HG02938 (cell line): ENCODE results near the gene THSD4.

ENCODE experiments used
- ATAC-seq: cut with Tn5 transposase; IDR thresholded peaks from one replicate; pipeline ENCODE4 v1.9.1; 2021; ENCODE audit warnings: mild to moderate bottlenecking, moderate library complexity; ENCODE audit not compliant: unreplicated experiment

The THSD4 gene

DNA sequence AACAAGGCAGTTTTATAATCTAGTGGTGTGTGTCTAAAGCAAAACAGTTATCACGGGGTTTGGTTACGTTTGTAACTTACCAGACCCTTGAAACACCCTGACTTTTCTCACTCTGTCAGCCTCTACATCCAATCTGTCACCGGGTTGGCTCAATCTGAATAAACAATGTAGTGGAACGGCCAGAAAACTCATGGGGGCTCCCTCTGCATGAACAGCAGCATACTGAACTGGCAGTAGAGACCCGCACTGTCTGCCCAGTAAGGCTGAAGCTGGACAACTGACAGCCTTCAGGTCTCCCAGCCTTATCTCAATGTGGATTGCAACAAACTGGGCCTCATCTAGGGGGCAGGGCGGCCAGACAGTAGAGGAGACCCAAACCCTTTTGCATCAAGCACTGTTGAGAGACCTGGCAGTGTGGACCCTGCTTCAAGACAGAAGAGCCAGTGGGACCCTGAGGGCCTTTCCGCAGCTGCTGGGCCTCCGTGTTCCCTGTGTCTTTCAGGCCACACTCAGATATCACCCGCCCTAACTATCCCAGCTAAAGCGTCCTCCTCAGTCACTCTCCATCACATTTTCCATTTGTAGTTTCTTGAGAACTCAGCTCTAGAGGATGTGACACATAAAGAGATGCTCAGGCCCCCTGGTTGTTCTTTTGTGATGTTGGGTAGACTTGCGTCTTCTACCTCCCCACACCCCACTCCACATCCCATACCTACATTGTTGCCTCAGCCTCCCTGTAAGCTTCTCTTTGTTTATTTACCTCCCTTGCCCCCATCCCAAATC lies 513.9 kb downstream of the THSD4 start:
- ATAC-seq, result no peak

DNA sequence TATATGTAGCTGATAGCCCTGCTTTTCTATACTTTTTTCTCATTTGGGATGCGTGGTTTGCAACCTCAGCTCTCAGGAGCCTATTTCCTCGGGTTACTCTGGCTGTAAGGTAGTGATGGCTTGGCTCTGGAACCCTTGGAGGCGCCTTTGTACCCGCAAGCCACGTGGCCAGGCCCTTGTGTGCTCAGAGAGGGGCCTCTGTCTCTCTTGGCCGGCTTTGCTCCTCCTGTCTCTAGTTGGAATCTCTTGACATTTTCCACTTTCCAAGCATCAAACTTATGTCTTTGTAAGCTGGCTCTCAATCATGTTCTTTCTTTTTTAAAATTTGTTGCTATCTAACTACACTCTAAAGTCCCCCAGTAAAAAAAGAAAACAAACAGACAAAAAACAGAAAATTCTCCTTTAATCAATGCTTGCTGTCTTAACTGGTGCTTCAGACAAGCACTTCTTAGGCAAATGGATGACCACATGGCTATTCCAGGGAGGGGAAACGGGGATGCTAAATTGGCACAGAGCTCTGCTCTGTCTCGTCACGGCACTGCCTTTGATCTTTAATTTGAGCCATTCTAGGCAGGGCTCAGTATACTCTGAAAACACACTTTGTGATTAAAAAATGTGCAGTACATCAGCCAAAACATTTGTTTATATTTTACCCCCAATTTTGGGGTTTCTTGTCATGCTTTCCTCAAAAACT lies 514.7 kb downstream of the THSD4 start:
- ATAC-seq, result no peak

DNA sequence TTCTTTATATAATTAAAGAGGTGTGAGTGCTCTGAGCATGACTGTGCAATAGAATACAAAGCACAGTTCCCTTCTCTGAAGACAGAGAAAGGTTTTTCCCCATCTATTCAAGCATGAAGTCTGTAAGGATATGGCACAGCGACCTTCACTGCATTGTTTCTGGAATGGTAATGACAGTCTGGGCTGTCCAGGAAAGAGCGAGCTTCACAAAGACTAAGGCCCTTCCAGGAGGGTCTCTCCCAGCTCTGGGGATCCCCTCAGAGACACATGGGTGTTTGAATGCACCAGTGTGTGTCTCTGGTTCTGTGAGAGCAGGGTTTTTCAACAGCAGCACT lies 515.2 kb downstream of the THSD4 start:
- ATAC-seq, result no peak

DNA sequence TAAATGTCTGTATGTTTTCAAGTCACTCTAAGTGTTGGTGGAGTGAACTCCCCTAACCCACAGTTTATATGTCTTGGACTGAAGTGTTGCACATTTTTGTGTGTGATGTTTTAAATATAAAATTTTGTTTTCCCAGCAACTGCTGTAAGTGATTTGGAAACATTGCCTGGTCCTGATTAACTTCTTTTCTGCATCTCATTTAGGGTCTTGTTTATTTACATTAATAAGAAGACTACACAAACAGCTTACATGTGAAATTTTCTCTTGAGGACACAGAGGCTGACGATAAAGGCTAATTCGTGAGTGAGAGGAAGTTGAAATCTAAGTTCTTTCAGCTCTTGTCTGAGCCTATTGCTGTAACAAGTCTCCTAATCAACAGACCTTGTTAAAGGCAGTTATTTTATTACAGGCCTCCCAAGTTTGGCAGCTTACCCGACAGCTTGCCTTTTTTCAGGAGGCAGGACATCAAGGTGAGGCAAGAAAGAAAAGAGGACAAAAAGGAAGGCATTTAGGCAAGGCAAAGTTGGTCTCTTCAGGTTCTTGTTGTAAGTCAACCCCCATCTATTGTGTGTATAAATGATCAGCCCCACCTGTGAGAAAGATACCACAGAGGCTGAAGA lies 517.4 kb downstream of the THSD4 start:
- no peak for ATAC-seq

DNA sequence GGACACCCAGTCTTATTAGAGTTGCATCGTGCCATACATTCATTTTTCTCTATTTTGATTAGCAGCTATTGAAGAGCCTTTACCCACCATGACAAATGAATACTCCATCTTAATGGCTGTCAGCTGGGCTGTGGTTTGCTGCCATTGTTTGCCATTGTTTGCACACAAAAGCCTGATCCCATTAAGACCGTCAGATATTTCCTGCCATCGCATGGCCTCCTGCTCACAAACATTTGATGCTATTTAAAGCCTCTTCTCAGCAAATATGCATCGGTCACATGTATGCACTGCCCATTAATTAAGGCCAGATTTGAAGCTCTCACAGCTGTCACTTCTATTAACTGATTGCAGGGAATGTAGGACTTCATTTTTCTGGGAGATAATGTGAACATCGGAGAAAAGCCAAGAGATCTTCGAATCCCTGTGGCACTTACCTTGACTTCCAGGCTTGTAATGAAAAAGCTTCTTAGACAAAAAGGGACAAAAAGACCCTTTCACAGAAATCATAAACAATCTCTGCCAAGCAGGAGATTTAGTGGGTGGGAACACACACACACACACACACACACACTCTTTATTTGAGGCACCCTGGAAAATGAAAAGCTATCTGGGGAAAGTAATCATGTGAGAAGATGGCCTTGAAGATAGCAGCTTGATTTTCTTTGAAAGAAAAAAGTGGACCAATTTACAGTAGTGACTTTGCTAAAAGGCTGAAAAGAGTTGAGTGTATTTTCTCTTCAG lies 519.7 kb downstream of the THSD4 start:
- ATAC-seq, result no peak

DNA sequence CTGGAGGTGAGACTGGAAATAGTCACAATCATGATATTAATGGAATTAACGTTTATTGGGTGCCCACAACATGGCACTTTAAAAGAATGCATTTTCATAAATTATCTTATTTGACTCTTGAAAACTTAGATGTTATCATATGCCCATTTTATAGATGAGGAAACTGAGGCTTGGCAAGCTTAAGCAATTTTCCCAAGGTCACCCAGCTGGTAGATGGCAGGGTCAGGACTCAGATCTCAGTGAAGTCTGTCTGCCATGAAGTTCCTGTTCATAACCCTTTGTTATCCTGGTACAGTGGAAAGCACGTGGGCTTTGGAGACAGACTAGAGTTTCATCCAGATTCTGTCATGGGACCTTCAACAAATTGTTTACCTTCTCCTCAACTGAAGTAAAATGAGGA lies 520.5 kb downstream of the THSD4 start:
- ATAC-seq, result no peak

DNA sequence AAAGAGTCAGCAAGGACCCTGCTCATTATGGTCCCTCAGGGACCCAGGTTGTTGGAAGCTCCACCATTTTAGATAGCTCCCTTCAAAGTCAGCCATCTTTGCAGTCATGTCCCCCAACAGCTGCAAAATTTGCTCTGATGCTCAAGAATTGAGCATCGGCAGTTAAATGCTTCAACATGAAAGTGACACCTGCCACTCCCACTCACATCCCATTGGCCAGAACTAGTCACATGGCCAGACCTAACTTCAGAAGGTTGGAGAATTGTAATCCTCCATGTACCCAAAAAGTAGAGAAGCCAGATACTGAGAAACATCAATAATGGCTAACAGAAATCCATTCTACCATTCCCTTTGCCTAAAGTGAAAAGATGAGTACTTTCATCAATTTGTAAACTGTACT lies 523.6 kb downstream of the THSD4 start:
- ATAC-seq, result no peak

DNA sequence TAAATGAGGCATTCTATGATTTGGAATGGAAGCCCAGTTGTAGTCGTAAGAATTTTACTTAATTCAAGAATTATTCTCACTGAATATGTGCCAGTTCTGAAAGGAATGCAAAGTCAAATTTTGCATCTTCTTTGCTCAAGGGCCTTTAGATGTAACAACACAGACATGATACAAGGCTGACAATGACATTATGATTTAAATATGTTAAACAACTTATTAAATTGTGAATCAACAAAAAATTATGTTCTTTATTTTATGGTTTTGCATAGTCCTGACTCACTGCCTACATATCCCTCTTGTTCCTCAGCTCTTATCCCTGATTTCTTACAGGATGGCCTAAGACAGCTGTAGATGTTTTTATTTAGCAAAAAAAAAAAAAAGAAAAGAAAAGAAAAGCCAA lies 524.2 kb downstream of the THSD4 start:
- ATAC-seq, result no peak

DNA sequence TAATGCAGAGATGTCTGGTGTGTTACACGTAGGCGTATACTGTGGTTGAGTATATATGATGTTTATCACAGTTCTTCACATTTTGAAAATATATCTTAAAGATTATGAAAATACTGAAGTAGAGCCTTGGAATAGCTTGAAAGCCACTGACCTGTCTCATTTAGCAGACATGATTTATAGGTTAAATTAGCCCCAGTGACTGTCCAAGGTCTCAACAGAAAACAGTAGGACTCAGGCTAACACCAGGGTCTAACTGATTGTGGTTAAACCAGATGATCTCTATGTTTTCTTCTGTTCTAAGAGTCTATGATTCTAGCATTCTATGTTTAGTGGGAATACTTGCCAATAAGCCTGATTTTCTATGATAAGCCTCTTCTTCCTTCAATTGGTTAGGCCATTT lies 528.6 kb downstream of the THSD4 start:
- ATAC-seq, result no peak

DNA sequence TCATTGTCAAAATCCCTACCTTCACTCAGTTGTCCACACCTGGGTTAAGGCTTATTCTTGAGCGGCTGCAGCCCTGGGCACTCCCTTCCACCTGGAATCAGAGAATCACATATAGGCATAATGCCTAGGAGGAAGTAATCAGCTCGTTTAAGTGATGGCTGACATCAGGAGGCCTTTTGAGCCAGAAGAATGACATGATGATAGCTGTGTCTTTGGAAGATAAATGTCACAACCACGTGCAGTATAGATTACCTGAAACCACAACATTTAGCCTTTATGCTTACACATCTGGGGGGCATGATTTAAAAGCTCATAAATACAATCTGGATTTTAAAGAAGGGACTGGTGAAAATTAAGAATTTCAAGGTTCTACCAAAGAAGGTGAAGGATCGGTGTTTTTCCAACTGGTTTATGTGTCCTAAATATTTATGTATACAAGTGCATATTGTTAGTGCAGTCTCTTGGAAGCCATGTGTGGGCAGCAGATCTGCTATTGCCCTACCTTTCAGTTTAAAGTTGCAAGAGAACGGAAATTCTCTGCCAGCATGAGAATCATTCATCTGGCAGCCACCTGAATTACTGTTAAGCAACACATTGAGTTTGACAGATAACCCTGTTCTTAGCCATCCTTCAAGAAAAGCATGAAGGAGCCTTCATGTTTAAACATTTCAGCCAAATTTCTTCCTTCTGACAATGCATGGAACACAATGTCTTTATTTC lies 531.7 kb downstream of the THSD4 start:
- ATAC-seq, result no peak

DNA sequence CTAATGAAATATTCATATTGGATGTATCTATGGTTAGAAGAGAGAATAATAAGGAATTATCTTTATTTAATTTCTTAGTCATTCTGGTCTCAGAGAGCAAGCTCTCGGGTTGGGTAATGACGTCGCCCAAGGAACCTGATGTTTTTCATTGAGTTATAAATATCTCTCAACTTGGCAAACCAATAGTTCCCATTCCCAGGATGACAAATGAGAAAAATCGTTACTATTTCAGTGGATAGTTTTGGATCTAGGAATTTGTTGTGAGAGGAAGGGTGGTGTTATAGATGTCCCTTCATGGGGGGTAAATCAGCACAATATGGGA lies 532.2 kb downstream of the THSD4 start:
- no peak for ATAC-seq

DNA sequence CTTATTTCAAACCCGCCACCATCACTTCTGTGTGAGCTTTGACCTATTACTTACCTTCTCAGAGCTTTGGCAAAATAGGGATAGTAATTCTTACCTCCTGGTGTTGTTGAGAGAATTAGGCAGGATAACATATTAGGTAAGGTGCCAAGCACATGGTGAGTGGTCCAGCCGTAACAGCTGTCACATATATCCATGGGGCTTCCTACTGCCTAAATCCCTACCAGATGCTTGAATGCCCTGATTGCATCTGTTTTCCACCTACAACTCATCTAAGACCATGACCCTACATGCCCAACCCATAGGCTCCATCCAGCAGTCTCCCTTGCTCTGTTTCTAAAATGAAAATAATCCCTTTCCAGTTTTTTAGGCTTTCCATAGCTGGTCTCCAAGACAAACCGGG lies 532.8 kb downstream of the THSD4 start:
- no peak for ATAC-seq

DNA sequence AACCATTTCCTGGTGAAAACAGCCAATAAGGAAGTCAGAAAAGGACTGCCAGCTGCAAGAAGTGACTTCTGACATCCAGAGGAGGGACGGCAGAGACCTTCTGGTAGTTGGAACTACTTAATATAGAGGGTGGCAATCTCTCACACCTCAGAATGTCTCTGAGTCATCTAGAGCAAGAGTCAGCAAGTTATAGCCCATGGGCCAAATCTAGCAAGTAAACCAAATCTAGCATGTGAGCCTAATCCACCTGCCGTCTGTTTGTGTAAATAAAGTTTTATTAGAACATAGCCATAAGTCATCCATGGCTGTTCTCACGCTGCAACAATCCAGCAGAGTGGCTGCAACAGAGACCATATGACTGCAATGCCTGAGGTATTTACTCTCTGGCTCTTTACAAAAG lies 534.6 kb downstream of the THSD4 start:
- ATAC-seq, result no peak

DNA sequence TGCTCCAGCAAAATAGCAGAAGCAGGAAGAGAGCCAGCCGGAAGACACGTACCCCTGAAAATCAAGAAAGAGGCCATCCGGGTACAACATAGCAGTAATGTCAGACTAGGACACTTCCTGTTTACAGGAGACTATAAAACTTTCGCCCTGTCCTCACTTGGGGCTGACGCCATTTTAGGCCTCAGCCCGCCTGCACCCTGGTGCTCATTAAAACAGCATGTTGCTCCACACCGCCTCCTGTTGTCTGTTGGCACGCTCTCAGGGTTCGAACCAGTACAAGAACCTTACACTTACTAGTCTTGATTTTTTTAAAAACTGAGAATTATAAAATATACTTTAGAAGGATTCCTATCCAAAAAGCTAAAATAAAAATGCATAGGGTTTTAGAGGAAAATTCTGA lies 535.3 kb downstream of the THSD4 start:
- ATAC-seq, result no peak

DNA sequence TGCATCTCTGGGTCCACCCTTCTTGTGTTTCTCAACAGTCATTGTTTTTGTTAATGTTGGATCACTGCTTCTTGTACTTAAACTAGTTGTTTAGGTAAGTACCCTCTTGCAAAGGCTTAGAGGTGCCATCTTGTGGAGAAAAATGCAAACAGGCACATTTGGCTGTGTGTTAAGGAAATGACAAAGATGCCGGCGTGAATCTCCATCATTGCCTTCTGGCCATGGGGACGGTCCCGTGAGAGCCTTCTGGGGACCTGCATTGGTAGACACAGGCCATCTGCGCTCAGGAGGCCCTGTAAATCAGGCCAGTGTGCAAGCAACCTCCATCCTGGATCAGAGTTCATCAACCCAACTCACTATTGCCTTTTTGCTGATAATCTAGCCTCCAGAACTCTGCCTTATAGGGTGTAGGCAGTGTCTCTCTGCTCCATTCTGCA lies 536.5 kb downstream of the THSD4 start:
- ATAC-seq, result no peak

DNA sequence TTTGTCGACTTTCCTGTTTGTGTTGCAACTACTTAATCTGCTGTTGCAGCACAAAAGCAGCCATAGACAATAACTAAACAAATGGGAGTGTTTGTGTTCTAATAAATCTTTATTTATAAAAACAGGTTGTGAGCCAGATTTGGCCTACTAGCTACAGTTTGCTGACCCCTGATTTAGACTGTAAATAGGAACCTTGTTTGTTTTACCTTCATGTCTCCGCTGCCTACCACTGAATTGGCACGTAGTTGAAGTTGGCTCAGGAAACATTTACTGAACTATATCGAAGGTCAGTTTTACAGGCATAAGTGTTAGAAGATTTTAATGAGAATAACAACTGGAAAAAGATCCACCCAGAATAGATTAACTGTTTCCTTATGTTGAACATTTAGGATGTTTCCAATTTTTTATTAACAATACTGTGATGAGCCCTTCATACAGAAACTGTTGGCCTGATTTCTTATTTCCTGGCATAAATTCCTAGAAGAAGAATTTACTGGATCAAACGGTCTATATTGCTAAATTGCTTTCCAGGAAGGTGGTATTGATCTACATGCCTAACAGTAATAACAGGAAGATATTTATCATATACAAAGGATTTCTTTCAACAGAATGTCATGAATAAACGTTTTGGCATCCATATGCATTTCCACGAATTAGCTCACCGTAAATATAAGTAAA lies 538.9 kb downstream of the THSD4 start:
- ATAC-seq, result no peak

DNA sequence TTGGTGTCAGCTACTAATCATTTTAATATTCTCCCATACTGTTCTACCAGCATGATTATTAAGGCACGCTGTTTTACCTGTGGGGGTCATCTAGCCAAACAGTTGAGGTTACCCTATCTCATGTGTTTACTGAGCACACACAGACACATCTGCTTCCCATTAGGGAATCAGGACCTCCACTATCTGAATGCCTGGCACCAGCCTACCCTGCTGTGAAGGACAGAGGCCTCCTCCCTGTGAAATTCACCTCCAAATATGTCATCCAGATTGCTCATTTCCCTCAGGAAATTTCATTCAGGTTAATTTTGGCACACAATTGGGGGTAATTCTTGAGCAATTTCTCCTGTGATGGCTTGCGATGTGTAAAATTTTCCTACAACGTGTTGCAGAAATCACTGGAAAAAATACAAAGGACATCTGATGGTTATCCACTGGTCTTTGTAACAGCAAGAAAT lies 539.5 kb downstream of the THSD4 start:
- ATAC-seq, result no peak

DNA sequence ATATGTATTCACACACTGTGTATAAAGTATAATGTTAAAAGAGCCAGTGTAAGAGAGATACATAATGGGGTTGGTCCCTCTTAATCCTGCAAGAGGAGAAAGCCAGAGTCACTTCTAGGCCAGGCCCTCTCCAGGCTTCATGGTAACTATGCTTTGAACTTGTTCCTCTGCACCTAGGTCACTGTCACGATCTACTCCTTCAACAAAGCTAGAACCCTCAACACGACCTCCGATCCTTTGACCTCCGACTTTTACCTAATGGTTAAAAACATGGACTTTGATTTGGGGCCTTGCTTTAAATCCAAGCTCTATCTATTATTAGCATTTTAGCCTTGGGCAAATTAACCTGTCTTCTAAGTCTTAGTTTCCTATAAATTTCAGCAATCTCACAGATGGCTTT lies 541.2 kb downstream of the THSD4 start:
- no peak for ATAC-seq

DNA sequence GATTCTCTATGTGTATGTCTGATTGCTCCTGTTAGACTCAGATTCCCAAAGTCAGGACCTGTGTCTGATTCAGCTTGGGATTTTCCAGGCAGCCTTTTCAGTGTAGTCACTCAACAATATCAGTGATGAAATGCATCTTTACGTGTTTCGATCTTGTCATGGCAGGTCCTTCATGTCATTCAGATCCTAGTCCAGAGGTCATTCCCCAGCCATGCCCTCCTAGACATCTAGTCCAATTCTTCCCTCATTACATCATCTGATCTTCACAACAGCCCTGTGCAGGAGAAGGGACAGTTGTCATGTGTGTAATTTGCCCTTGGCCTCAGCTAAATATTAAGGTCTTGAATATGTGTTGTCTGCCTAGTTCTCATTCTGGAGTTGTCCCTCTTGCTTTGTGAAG lies 541.9 kb downstream of the THSD4 start:
- ATAC-seq, result no peak

DNA sequence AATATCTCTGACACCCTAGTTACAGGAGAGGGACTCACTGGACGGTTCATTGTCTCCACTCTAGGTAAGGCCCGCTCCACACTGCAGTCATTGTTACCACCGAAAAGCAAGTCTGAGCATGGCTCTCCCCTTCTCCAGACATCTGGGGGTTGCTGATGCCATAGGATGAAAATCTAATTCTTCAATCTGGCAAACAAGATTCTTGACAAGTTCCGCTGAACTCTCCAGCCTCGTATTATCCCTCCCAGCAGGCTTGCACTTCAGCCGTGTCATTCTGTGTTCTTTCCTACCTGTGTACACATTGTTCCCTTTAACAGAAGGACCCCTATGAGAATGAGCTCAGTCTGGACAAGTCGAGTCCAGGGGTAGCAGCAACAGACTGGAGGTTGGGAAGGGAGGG lies 542.8 kb downstream of the THSD4 start:
- no peak for ATAC-seq
